ENCODE measurements around the gene IRF7.

IRF7 gene

GRCh38 chr11:637593-638521 is 22.1 kb upstream of the IRF7 start:
- Histone ChIP-seq H3K9ac (ENCODE audit: insufficient read length) (no peak overlapping the region), H3K9me3 (ENCODE audit: low read depth, low read length) (no peaks in the 10 kb centered on the region), H3K4me3 (no peak overlapping the region), H3K27ac (peak overlapping the region; percentile 93), H3K36me3 (ENCODE audit: insufficient read depth, low read length) (no peaks in the 10 kb centered on the region; the same call in 1 of the 2 replicates)
- no peak for DNase-seq (ENCODE audit: low read depth, low spot score)
- TF ChIP-seq EZH2 (IDR thresholded peaks at IDR 0.05) (no peak), FOXP2 (optimal IDR thresholded peaks at IDR 0.05; ENCODE audit: control extremely low read depth, extremely low read length, insufficient read depth) (no peak), POLR2AphosphoS5 (IDR thresholded peaks at IDR 0.05; ENCODE audit: borderline replicate concordance, low read depth, low read length) (no peak)

- Histone ChIP-seq H3K9me3 (ENCODE audit: low read depth, low read length) (no peaks in the 10 kb centered on the region), H3K36me3 (ENCODE audit: insufficient read depth, low read length) (no peaks in the 10 kb centered on the region; the same call in 1 of the 2 replicates), H3K4me3 (no peak overlapping the region), H3K9ac (ENCODE audit: insufficient read length) (no peak overlapping the region), H3K27ac (no peak overlapping the region)
- TF ChIP-seq POLR2AphosphoS5 (IDR thresholded peaks at IDR 0.05; ENCODE audit: borderline replicate concordance, low read depth, low read length) (no peak), FOXP2 (optimal IDR thresholded peaks at IDR 0.05; ENCODE audit: control extremely low read depth, extremely low read length, insufficient read depth) (no peak), EZH2 (IDR thresholded peaks at IDR 0.05) (no peak)
- DNase-seq (ENCODE audit: low read depth, low spot score), result no peak
These were observed 21.5 kb upstream of the IRF7 start for GRCh38 chr11:637333-637592.

- no peak for DNase-seq (ENCODE audit: low read depth, low spot score)
- Histone ChIP-seq H3K27ac (peak within 1 kb of the TSS; percentile 93), H3K36me3 (ENCODE audit: insufficient read depth, low read length) (no peaks in the 10 kb centered on the region; the same call in 1 of the 2 replicates), H3K4me3 (no peak within 1 kb of the TSS), H3K9ac (ENCODE audit: insufficient read length) (no peak within 1 kb of the TSS), H3K9me3 (ENCODE audit: low read depth, low read length) (no peaks in the 10 kb centered on the region)
- TF ChIP-seq FOXP2 (optimal IDR thresholded peaks at IDR 0.05; ENCODE audit: control extremely low read depth, extremely low read length, insufficient read depth), result no peak
- no peak for TF ChIP-seq EZH2 (IDR thresholded peaks at IDR 0.05)
- TF ChIP-seq POLR2AphosphoS5 (IDR thresholded peaks at IDR 0.05; ENCODE audit: borderline replicate concordance, low read depth, low read length), result no peak
These were observed 21.0 kb upstream of the IRF7 start, which contains the start of gene DRD4 for GRCh38 chr11:636511-637332. Gene DRD4 (plus strand): TSS chr11:637269. CDS start chr11:637305, 36 bp downstream.

- H3K27ac ChIP-seq, result no peak overlapping the region
- no peak for TF ChIP-seq POLR2AphosphoS5 (IDR thresholded peaks at IDR 0.05; ENCODE audit: borderline replicate concordance, low read depth, low read length)
- no peak for TF ChIP-seq FOXP2 (optimal IDR thresholded peaks at IDR 0.05; ENCODE audit: control extremely low read depth, extremely low read length, insufficient read depth)
- no peak for TF ChIP-seq EZH2 (IDR thresholded peaks at IDR 0.05)
These were observed 20.3 kb upstream of the IRF7 start for GRCh38 chr11:635945-636510.

GRCh38 chr11:630871-631270 is 15.1 kb upstream of the IRF7 start:
- DNase-seq (ENCODE audit: low read depth, low spot score), result no peak
- no peaks in the 10 kb centered on the region for H3K36me3 ChIP-seq (ENCODE audit: insufficient read depth, low read length)
- no peaks in the 10 kb centered on the region for H3K9me3 ChIP-seq (ENCODE audit: low read depth, low read length)
- no peak overlapping the region for H3K4me3 ChIP-seq
- no peak overlapping the region for H3K27ac ChIP-seq
- TF ChIP-seq EZH2 (IDR thresholded peaks at IDR 0.05) (no peak), FOXP2 (optimal IDR thresholded peaks at IDR 0.05; ENCODE audit: control extremely low read depth, extremely low read length, insufficient read depth) (no peak), POLR2AphosphoS5 (IDR thresholded peaks at IDR 0.05; ENCODE audit: borderline replicate concordance, low read depth, low read length) (no peak)
- no peak overlapping the region for H3K9ac ChIP-seq (ENCODE audit: insufficient read length)

More at GRCh38 chr11:635945-636510, 20.3 kb upstream of the IRF7 start:
- Histone ChIP-seq H3K9me3 (ENCODE audit: low read depth, low read length) (no peaks in the 10 kb centered on the region), H3K4me3 (no peak overlapping the region), H3K36me3 (ENCODE audit: insufficient read depth, low read length) (no peaks in the 10 kb centered on the region), H3K9ac (ENCODE audit: insufficient read length) (no peak overlapping the region)
- no peak for DNase-seq (ENCODE audit: low read depth, low spot score)

GRCh38 chr11:629237-629583 is 13.5 kb upstream of the IRF7 start:
- no peaks in the 10 kb centered on the region for H3K9me3 ChIP-seq (ENCODE audit: low read depth, low read length)
- peak overlapping the region; percentile 68; the same call in 1 of the 2 replicates for H3K27ac ChIP-seq

GRCh38 chr11:628056-628455 is 12.3 kb upstream of the IRF7 start:
- Histone ChIP-seq H3K36me3 (ENCODE audit: insufficient read depth, low read length) (no peaks in the 10 kb centered on the region), H3K27ac (peak overlapping the region; percentile 68; the same call in 1 of the 2 replicates), H3K4me3 (no peak overlapping the region), H3K9me3 (ENCODE audit: low read depth, low read length) (no peaks in the 10 kb centered on the region), H3K9ac (ENCODE audit: insufficient read length) (no peak overlapping the region)
- no peak for DNase-seq (ENCODE audit: low read depth, low spot score)
- no peak for TF ChIP-seq EZH2 (IDR thresholded peaks at IDR 0.05)
- TF ChIP-seq FOXP2 (optimal IDR thresholded peaks at IDR 0.05; ENCODE audit: control extremely low read depth, extremely low read length, insufficient read depth), result no peak
- no peak for TF ChIP-seq POLR2AphosphoS5 (IDR thresholded peaks at IDR 0.05; ENCODE audit: borderline replicate concordance, low read depth, low read length)

More at GRCh38 chr11:629237-629583, 13.5 kb upstream of the IRF7 start:
- Histone ChIP-seq H3K36me3 (ENCODE audit: insufficient read depth, low read length) (no peaks in the 10 kb centered on the region), H3K4me3 (no peak overlapping the region), H3K9ac (ENCODE audit: insufficient read length) (no peak overlapping the region)
- no peak for TF ChIP-seq POLR2AphosphoS5 (IDR thresholded peaks at IDR 0.05; ENCODE audit: borderline replicate concordance, low read depth, low read length)
- no peak for TF ChIP-seq FOXP2 (optimal IDR thresholded peaks at IDR 0.05; ENCODE audit: control extremely low read depth, extremely low read length, insufficient read depth)
- TF ChIP-seq EZH2 (IDR thresholded peaks at IDR 0.05), result no peak
- DNase-seq (ENCODE audit: low read depth, low spot score), result no peak

- H3K36me3 ChIP-seq (ENCODE audit: insufficient read depth, low read length), result no peaks in the 10 kb centered on the region
- H3K4me3 ChIP-seq, result no peak overlapping the region
- TF ChIP-seq FOXP2 (optimal IDR thresholded peaks at IDR 0.05; ENCODE audit: control extremely low read depth, extremely low read length, insufficient read depth) (no peak), POLR2AphosphoS5 (IDR thresholded peaks at IDR 0.05; ENCODE audit: borderline replicate concordance, low read depth, low read length) (no peak), EZH2 (IDR thresholded peaks at IDR 0.05) (no peak)
- no peak for DNase-seq (ENCODE audit: low read depth, low spot score)
- H3K9ac ChIP-seq (ENCODE audit: insufficient read length), result no peak overlapping the region
- H3K9me3 ChIP-seq (ENCODE audit: low read depth, low read length), result no peaks in the 10 kb centered on the region
- H3K27ac ChIP-seq, result no peak overlapping the region
These were observed 11.5 kb upstream of the IRF7 start for GRCh38 chr11:627308-627576.
